Esophagus squamous epithelium (tissue), 4 donors: Measurements from ENCODE around the gene THY1.

Source experiments
- CTCF ChIP-seq, 6 experiments: fragments of 450-650 bp in 4 of 6; fragments of 200-600 bp in 2 of 6; sonication (generic) in 2 of 6; IDR thresholded peaks; one replicate each; pipeline ENCODE4 v1.5.1; 2016 to 2019; ENCODE audit warnings: antibody characterized with exemption in 6 of 6, mild to moderate bottlenecking in 4 of 6, moderate library complexity in 4 of 6
- POLR2A ChIP-seq, 4 donors: fragments of 450-650 bp; IDR thresholded peaks; one replicate each; pipeline ENCODE4 v1.6.1; 2017; ENCODE audit warnings: antibody characterized with exemption in 4 of 4, mild to moderate bottlenecking in 4 of 4, moderate library complexity in 3 of 4

DNA sequence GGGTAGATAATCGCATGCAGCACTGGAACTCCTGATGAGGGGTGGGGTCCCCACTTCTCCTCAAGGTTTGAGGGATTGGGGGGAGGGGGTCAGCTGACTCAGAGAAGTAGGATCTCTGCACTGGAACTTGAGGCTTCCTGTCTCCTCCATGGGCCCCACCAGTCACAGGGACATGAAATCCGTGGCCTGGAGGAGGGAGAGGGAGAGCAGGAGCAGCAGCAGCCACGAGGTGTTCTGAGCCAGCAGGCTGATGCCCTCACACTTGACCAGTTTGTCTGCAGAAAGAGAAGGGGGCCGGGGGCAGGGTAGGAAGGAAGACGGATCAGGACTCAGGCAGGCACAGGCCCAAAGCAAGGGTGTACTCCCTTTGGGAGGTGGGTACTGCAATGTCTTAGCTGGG lies 3.7 kb downstream of the THY1 start:
- no peak for TF ChIP-seq CTCF (IDR thresholded peaks at IDR 0.05)
- TF ChIP-seq POLR2A (IDR thresholded peaks at IDR 0.05) = no peak
